Loucy (cell line): ENCODE measurements around the gene FSIP1.

Experiments
- H2AFZ ChIP-seq: fragments of 200-600 bp; sonication (generic); 2 replicates; pipeline ENCODE4 v1.6.0; 2016; ENCODE audit warnings: antibody characterized with exemption, mild to moderate bottlenecking, low read length, moderate library complexity
- H3F3A ChIP-seq: fragments of 200-600 bp; 2 replicates; pipeline ENCODE4 v1.6.0; 2016; ENCODE audit warnings: antibody characterized with exemption, low read depth, mild to moderate bottlenecking
- H3K27me3 ChIP-seq: fragments of 200-600 bp; sonication (generic); 2 replicates; pipeline ENCODE4 v1.6.1; 2014; ENCODE audit warnings: low read length, mild to moderate bottlenecking; ENCODE audit not compliant: insufficient read depth, poor library complexity, severe bottlenecking
- H3K36me3 ChIP-seq: fragments of 200-600 bp; sonication (generic); 2 replicates; pipeline ENCODE4 v1.6.1; 2016; ENCODE audit warnings: low read length; ENCODE audit not compliant: insufficient read depth
- H3K4me1 ChIP-seq: fragments of 200-600 bp; sonication (generic); 2 replicates; pipeline ENCODE4 v1.5.1; 2014; ENCODE audit warnings: low read length, mild to moderate bottlenecking; ENCODE audit not compliant: insufficient read depth, poor library complexity, severe bottlenecking
- H3K4me2 ChIP-seq: fragments of 200-600 bp; sonication (generic); 2 replicates; pipeline ENCODE4 v1.6.0; 2014; ENCODE audit warnings: antibody characterized with exemption, low read length, low read depth, mild to moderate bottlenecking; ENCODE audit not compliant: poor library complexity, severe bottlenecking
- H3K4me3 ChIP-seq: fragments of 200-600 bp; sonication (generic); 2 replicates; pipeline ENCODE4 v1.5.1; 2014; ENCODE audit warnings: low read length, mild to moderate bottlenecking, mixed read lengths; ENCODE audit not compliant: poor library complexity, severe bottlenecking
- H3K79me2 ChIP-seq: fragments of 200-600 bp; sonication (generic); 2 replicates; pipeline ENCODE4 v1.6.1; 2014; ENCODE audit warnings: low read length; ENCODE audit not compliant: insufficient read depth
- H3K9ac ChIP-seq: fragments of 200-600 bp; sonication (generic); 2 replicates; pipeline ENCODE4 v1.6.0; 2014; ENCODE audit warnings: mild to moderate bottlenecking, low read depth, low read length, moderate library complexity; ENCODE audit not compliant: poor library complexity, severe bottlenecking
- H3K9me2 ChIP-seq: fragments of 200-600 bp; sonication (generic); replicated peaks from 2 replicates; pipeline ENCODE4 v1.6.1; 2016; ENCODE audit warnings: low read depth, low read length, mixed read lengths
- H3K9me3 ChIP-seq: fragments of 200-600 bp; sonication (generic); 2 replicates; pipeline ENCODE4 v1.6.1; 2014; ENCODE audit warnings: mild to moderate bottlenecking, antibody characterized with exemption, low read length, low read depth; ENCODE audit not compliant: insufficient read depth
- H4K20me1 ChIP-seq: fragments of 200-600 bp; sonication (generic); 2 replicates; pipeline ENCODE4 v1.6.0; 2014; ENCODE audit warnings: antibody characterized with exemption, low read length, mild to moderate bottlenecking; ENCODE audit not compliant: insufficient read depth, poor library complexity, severe bottlenecking
- EZH2phosphoT487 ChIP-seq: fragments of 200-600 bp; IDR thresholded peaks from 2 replicates; pipeline ENCODE4 v1.6.1; 2018; ENCODE audit warnings: antibody characterized with exemption, mild to moderate bottlenecking, moderate library complexity, borderline replicate concordance
- TF ChIP-seq, protein P1 (sequence below): fragments of 200-600 bp; sonication (generic); conservative IDR thresholded peaks from 2 replicates; pipeline ENCODE4 v1.5.1; 2014; ENCODE audit warnings: mild to moderate bottlenecking, antibody characterized with exemption, low read length

FSIP1 gene

DNA sequence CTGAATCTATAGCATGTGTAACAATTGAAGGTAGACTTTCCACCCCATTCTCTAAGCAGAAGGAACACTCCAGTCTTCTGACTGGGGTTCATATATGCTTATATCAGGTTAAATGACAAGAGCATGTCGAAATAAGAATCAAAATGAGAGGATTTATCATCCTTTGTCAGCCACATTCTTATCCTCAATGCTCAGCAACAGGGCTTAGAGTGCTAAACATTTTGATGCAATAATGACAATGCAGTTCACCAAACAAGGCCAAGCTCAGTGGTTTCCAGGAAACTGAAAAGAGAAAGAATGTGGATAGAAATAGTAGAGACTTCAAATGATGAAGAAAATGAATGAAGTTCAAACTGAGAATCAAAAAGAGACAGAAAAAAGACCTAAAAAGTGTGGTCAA lies 78.0 kb downstream of the FSIP1 start:
- H3K4me2 ChIP-seq: no peak overlapping the region
- no peaks in the 10 kb centered on the region for H3K9me3 ChIP-seq
- no peak overlapping the region for H2AFZ ChIP-seq
- no peaks in the 10 kb centered on the region for H3F3A ChIP-seq
- no peaks in the 10 kb centered on the region for H3K27me3 ChIP-seq
- H3K9ac ChIP-seq: no peak overlapping the region
- H3K9me2 ChIP-seq: no peaks in the 10 kb centered on the region
- H3K36me3 ChIP-seq: no peaks in the 10 kb centered on the region
- H3K4me3 ChIP-seq: no peak overlapping the region
- no peaks in the 10 kb centered on the region for H4K20me1 ChIP-seq
- no peaks in the 10 kb centered on the region for H3K79me2 ChIP-seq
- no peaks in the 10 kb centered on the region for H3K4me1 ChIP-seq
- no peak for TF ChIP-seq EZH2phosphoT487
- TF ChIP-seq, protein P1, sequence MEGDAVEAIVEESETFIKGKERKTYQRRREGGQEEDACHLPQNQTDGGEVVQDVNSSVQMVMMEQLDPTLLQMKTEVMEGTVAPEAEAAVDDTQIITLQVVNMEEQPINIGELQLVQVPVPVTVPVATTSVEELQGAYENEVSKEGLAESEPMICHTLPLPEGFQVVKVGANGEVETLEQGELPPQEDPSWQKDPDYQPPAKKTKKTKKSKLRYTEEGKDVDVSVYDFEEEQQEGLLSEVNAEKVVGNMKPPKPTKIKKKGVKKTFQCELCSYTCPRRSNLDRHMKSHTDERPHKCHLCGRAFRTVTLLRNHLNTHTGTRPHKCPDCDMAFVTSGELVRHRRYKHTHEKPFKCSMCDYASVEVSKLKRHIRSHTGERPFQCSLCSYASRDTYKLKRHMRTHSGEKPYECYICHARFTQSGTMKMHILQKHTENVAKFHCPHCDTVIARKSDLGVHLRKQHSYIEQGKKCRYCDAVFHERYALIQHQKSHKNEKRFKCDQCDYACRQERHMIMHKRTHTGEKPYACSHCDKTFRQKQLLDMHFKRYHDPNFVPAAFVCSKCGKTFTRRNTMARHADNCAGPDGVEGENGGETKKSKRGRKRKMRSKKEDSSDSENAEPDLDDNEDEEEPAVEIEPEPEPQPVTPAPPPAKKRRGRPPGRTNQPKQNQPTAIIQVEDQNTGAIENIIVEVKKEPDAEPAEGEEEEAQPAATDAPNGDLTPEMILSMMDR: no peak

DNA sequence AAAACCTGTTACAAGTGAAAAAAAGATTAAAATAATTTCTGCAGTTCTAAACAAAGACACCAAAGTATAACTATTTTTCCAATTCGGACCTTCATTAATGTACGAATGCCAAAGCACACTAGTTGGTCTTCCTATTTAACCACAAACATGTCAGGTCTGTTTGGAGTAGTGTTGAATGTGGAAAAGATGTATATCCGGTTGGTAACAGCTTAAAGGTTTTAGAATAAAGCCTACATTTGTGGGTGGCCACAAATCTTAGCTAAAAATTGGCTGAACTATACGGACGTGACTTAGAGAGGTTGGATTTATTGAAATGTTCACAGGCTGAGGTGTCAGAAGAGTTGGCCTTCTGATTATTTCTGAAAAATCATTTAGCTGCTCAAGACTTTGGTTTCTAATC lies 78.4 kb downstream of the FSIP1 start:
- Histone ChIP-seq H3K4me3 (no peak overlapping the region), H3K9me2 (no peaks in the 10 kb centered on the region), H3K9me3 (no peaks in the 10 kb centered on the region), H3K9ac (no peak overlapping the region), H3F3A (no peaks in the 10 kb centered on the region), H3K4me2 (no peak overlapping the region), H3K27me3 (no peaks in the 10 kb centered on the region), H2AFZ (no peak overlapping the region), H4K20me1 (no peaks in the 10 kb centered on the region), H3K79me2 (no peaks in the 10 kb centered on the region), H3K4me1 (no peaks in the 10 kb centered on the region), H3K36me3 (no peaks in the 10 kb centered on the region)
- TF ChIP-seq, protein P1: no peak
- no peak for TF ChIP-seq EZH2phosphoT487

DNA sequence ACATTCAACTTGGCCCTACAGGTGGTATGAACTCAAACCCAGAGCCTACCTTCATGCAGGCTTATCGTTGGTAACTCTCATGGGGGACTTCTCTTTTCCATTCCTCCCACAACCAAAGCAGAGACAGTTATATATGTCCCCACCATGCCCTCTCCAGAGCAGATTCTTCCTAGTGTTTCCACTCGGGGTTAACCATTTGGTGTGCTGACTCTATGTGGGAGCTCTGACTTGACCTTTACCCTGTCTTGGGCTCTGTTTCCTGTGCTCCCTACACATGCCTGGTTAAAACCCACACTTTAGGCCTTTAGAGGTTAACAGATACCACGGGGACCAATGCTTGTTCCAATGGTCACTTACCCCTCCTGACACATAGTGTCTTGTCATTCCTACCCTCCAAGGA lies 80.7 kb downstream of the FSIP1 start:
- H4K20me1 ChIP-seq: no peaks in the 10 kb centered on the region
- no peak overlapping the region for H3K9ac ChIP-seq
- no peaks in the 10 kb centered on the region for H3K9me2 ChIP-seq
- H2AFZ ChIP-seq: no peak overlapping the region
- TF ChIP-seq EZH2phosphoT487: no peak
- TF ChIP-seq, protein P1: no peak
- H3K4me2 ChIP-seq: no peak overlapping the region
- no peaks in the 10 kb centered on the region for H3F3A ChIP-seq
- no peaks in the 10 kb centered on the region for H3K9me3 ChIP-seq
- H3K27me3 ChIP-seq: no peaks in the 10 kb centered on the region
- H3K36me3 ChIP-seq: no peaks in the 10 kb centered on the region
- H3K4me3 ChIP-seq: no peak overlapping the region
- H3K4me1 ChIP-seq: no peaks in the 10 kb centered on the region
- no peaks in the 10 kb centered on the region for H3K79me2 ChIP-seq
